ENCODE measurements around the gene GALT. TPM values are rescaled to one million over a fixed set of nuclear protein-coding genes. Genes with fewer than 3 reads are reported as not detected.

Gene GALT
- total RNA-seq, 4 donors from 2014 or later = 73.5 to 147 (median 97.3) TPM

DNA sequence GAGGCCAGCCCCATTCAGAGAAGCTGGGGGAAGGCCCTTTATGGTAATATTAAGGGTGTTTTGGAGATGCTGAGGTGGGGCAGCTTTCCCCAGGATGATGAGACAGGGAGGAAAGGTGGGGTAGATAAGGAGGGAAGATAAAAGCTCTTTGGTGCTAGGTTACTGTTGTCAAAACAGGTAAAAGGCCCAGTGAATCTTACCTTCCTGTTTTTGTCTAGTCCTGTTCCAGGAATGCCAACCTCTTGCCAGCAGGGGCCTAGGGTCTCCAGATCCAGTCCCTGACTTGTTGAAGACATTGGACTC lies 16.8 kb downstream of the GALT start:
- Histone ChIP-seq H3K4me1 (peaks cover 10 to 24% (median 19%) of the 10 kb centered on the region in 4 donors), H3K36me3 (no peaks in the 10 kb centered on the region), H3K27me3 (no peaks in the 10 kb centered on the region), H3K9me3 (no peaks in the 10 kb centered on the region), H3K4me3 (no peak overlapping the region), H3K27ac (no peak overlapping the region)
- TF ChIP-seq POLR2A (IDR thresholded peaks at IDR 0.05) = no peak
- TF ChIP-seq, protein P1, sequence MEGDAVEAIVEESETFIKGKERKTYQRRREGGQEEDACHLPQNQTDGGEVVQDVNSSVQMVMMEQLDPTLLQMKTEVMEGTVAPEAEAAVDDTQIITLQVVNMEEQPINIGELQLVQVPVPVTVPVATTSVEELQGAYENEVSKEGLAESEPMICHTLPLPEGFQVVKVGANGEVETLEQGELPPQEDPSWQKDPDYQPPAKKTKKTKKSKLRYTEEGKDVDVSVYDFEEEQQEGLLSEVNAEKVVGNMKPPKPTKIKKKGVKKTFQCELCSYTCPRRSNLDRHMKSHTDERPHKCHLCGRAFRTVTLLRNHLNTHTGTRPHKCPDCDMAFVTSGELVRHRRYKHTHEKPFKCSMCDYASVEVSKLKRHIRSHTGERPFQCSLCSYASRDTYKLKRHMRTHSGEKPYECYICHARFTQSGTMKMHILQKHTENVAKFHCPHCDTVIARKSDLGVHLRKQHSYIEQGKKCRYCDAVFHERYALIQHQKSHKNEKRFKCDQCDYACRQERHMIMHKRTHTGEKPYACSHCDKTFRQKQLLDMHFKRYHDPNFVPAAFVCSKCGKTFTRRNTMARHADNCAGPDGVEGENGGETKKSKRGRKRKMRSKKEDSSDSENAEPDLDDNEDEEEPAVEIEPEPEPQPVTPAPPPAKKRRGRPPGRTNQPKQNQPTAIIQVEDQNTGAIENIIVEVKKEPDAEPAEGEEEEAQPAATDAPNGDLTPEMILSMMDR (IDR thresholded peaks at IDR 0.05) = no peak
- TF ChIP-seq POLR2AphosphoS5 (IDR thresholded peaks at IDR 0.05) = no peak
- no peak for TF ChIP-seq EP300 (IDR thresholded peaks at IDR 0.05; ENCODE audit: low read depth)
- DNase-seq = no peak
- in situ Hi-C loops (cut with MboI; ENCODE audit: low pct_ligation_motif_present in 1 of 4, low pct_unique_long_range_greater_than_20kb in 1 of 4, low sequenced_read_pairs in 3 of 4) = no loop called here
- intact Hi-C loops (cut with DNase I; ENCODE audit: low total_unique reads) = no loop called here

DNA sequence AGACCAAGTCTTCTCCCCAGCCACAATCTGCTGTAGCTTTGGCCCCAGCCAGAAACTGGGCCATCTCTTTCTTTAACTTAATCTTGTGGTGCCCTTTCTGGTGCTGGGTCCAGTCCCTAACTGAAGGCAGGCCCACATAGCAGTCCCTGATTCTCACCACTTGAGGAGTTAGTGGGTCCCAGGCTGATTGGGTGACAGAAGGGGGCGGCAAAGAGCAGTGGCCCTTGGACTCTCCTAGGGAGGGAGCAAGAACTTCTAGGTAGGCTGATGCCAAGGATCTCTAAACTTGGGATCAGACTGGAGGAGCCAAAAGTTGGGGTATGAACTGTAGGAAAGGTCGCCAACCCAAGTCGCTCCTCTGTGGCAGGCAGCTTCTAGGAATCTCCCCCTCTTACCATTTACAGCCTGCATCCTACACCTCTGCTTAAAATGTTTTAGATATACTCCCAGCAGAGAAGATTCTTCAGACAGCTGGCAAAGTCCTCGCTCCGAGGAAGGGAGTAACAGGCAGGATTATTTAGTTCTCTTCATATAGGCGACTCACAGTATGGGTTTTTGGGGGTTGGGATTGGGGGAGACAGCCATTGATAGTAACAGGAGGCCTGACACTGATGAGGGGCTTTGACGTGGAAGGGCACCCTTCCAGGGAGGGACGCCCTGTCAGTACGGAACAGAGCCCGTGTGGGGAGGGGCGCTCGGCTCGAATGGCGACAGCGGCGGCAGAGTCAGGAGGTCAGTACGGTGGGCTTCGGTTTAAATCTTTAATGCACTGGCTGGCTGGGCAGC lies 18.0 kb downstream of the GALT start:
- H3K9me3 ChIP-seq = no peaks in the 10 kb centered on the region
- WGBS, 2 donors (ENCODE audit: low coverage in 1 of 2) = 20 to 33% methylated on average over 5 to 17 of the region's 18 CpGs
- H3K4me3 ChIP-seq = peak overlapping the region; percentile 52 to 88 (median 74)
- H3K27me3 ChIP-seq = no peaks in the 10 kb centered on the region
- H3K4me1 ChIP-seq = peaks cover 10 to 20% (median 17%) of the 10 kb centered on the region in 4 donors
- in situ Hi-C loops (cut with MboI; ENCODE audit: low pct_ligation_motif_present in 1 of 4, low pct_unique_long_range_greater_than_20kb in 1 of 4, low sequenced_read_pairs in 3 of 4) = no loop called here
- H3K36me3 ChIP-seq = no peaks in the 10 kb centered on the region
- no peak for TF ChIP-seq POLR2A (IDR thresholded peaks at IDR 0.05)
- TF ChIP-seq, protein P1 (IDR thresholded peaks at IDR 0.05) = peak; percentile 74 to 94 (median 84)
- TF ChIP-seq EP300 (IDR thresholded peaks at IDR 0.05; ENCODE audit: low read depth) = no peak
- TF ChIP-seq POLR2AphosphoS5 (IDR thresholded peaks at IDR 0.05) = peak in 2 of 3 donors; percentile 22 to 31
- peak; percentile 89 for DNase-seq
- intact Hi-C loops (cut with DNase I; ENCODE audit: low total_unique reads) = no loop called here
- H3K27ac ChIP-seq = peak overlapping the region; percentile 96 to 100 (median 98)

DNA sequence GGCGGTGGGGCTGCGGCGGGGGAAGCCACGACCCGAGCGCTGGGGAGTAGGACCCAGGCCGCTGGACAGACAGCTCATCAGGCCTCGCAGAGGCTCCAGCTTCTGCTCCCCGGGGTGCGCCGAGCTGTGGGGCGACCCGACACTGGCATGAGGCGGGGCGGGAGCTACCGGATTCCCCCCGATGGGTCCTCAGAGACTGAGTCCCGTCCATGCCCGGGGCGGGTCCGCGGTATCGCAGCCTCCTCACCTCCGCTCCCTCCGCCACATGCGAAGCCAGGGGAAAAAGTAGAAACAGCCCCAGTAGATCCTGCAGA lies 18.5 kb downstream of the GALT start:
- 1% methylated on average over 12 of the region's 26 CpGs; no CpG with 5 or more reads in 1 of the 2 donors for WGBS, 2 donors (ENCODE audit: low coverage in 1 of 2)
- no peak for DNase-seq
- Histone ChIP-seq H3K27me3 (no peaks in the 10 kb centered on the region), H3K4me3 (peak overlapping the region; percentile 52 to 88 (median 74)), H3K4me1 (peaks cover 10 to 17% (median 15%) of the 10 kb centered on the region in 4 donors), H3K9me3 (no peaks in the 10 kb centered on the region), H3K36me3 (no peaks in the 10 kb centered on the region), H3K27ac (peak overlapping the region; percentile 96 to 100 (median 98))
- TF ChIP-seq POLR2AphosphoS5 (IDR thresholded peaks at IDR 0.05) (peak in 1 of 3 donors; percentile 7), POLR2A (IDR thresholded peaks at IDR 0.05) (no peak), EP300 (IDR thresholded peaks at IDR 0.05; ENCODE audit: low read depth) (no peak)
- TF ChIP-seq, protein P1 (IDR thresholded peaks at IDR 0.05) = no peak
- intact Hi-C loops (cut with DNase I; ENCODE audit: low total_unique reads) (no loop called here), in situ Hi-C loops (cut with MboI; ENCODE audit: low pct_ligation_motif_present in 1 of 4, low pct_unique_long_range_greater_than_20kb in 1 of 4, low sequenced_read_pairs in 3 of 4) (no loop called here)

DNA sequence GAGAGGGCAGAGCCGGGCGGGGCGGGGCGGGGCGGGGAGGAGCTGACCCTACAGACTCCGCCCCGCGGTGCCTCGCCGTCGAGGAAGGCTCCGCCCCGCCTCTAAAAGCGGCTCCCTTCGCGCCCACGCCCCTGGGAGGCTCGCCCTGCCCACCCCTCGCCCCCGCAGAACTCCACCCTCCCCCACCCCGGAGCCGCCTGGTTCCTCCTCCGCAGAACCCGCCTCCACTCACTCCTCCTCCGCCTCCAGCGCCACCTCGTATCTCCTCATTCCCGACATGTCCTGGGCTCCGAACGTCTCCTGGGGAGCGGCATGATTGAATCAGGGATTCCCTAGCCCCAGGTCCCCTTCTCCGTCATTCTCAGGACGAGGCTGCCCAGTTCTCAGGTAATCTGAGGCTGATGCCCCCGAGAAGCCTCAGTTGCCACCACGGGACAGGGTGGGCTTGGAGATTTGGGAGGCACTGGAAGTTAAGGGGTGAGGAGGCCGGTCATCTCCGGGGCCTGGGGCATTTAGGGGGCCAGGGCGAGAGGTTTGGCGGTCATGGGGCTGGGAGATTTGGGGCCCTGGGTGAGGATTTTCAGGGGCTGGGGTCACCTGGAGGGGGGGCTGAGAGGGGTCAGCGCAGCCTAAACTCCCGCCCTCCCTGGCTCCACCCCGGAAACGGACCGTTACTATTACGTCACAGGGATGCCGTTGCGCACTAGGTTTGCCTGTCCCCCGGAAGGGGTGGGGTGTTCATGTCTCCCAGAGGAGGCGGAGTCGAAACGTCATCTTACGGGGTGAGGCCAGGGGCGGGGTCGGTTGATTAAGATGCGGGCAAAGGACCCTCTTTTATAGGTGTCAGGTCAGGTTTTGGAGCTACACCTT lies 19.1 kb downstream of the GALT start:
- in situ Hi-C loops (cut with MboI; ENCODE audit: low pct_ligation_motif_present in 1 of 4, low pct_unique_long_range_greater_than_20kb in 1 of 4, low sequenced_read_pairs in 3 of 4) (no loop called here), intact Hi-C loops (cut with DNase I; ENCODE audit: low total_unique reads) (no loop called here)
- 1% methylated on average over 43 of the region's 55 CpGs; no CpG with 5 or more reads in 1 of the 2 donors for whole genome bisulfite sequencing, 2 donors (ENCODE audit: low coverage in 1 of 2)
- DNase-seq = peak; percentile 96
- Histone ChIP-seq H3K27me3 (no peaks in the 10 kb centered on the region), H3K36me3 (no peaks in the 10 kb centered on the region), H3K9me3 (no peaks in the 10 kb centered on the region), H3K4me1 (peaks cover 10 to 17% (median 15%) of the 10 kb centered on the region in 4 donors), H3K4me3 (peak overlapping the region; percentile 52 to 88 (median 82)), H3K27ac (peak overlapping the region; percentile 96 to 100 (median 98))
- no peak for TF ChIP-seq EP300 (IDR thresholded peaks at IDR 0.05; ENCODE audit: low read depth)
- peak; percentile 98 for TF ChIP-seq POLR2A (IDR thresholded peaks at IDR 0.05)
- TF ChIP-seq, protein P1 (IDR thresholded peaks at IDR 0.05) = no peak
- TF ChIP-seq POLR2AphosphoS5 (IDR thresholded peaks at IDR 0.05) = peak; percentile 84 to 98 (median 98)
